H9 (cell line): ENCODE data around the gene ZFYVE28. TPM values are rescaled to one million over a fixed set of nuclear protein-coding genes. Genes with fewer than 3 reads are reported as not detected.
A peak's percentile ranks its signal among the peaks of the same experiment; 100 is the strongest.

Experiments
- DNase-seq: peaks from one replicate; pipeline ENCODE4 v3.0.0-alpha.2; 2017
- H2AFZ ChIP-seq: one replicate; pipeline ENCODE4 v1.6.1; 2013; ENCODE audit warnings: mild to moderate bottlenecking, low read length, control low read depth, moderate library complexity
- H2AK5ac ChIP-seq: 2 replicates; pipeline ENCODE4 v1.6.1; 2013; ENCODE audit warnings: low read length, control low read depth, mixed read lengths; ENCODE audit not compliant: insufficient read length
- H2BK120ac ChIP-seq: one replicate; pipeline ENCODE4 v1.6.1; 2013; ENCODE audit warnings: low read depth, mild to moderate bottlenecking, low read length, control low read depth, inconsistent platforms; ENCODE audit not compliant: poor library complexity, severe bottlenecking
- H2BK12ac ChIP-seq: 2 replicates; pipeline ENCODE4 v1.6.1; 2013; ENCODE audit warnings: low read length, control low read depth, mixed read lengths, low read depth; ENCODE audit not compliant: insufficient read length
- H2BK15ac ChIP-seq: 2 replicates; pipeline ENCODE4 v1.6.1; 2013; ENCODE audit warnings: low read depth, low read length, control low read depth
- H2BK20ac ChIP-seq: one replicate; pipeline ENCODE4 v1.6.1; 2013; ENCODE audit warnings: low read depth, mild to moderate bottlenecking, low read length, control low read depth, inconsistent platforms; ENCODE audit not compliant: poor library complexity, severe bottlenecking
- H2BK5ac ChIP-seq: 2 replicates; pipeline ENCODE4 v1.6.1; 2013; ENCODE audit warnings: low read length, control low read depth, mixed read lengths; ENCODE audit not compliant: insufficient read length
- H3K14ac ChIP-seq: 2 replicates; pipeline ENCODE4 v1.6.1; 2013; ENCODE audit warnings: low read length, control low read depth; ENCODE audit not compliant: insufficient read depth
- H3K18ac ChIP-seq: 2 replicates; pipeline ENCODE4 v1.6.1; 2013; ENCODE audit warnings: low read depth, mild to moderate bottlenecking, mixed read lengths, low read length, control low read depth; ENCODE audit not compliant: insufficient read length
- H3K23ac ChIP-seq: 2 replicates; pipeline ENCODE4 v1.6.1; 2013; ENCODE audit warnings: low read length, control low read depth, mixed read lengths, low read depth; ENCODE audit not compliant: insufficient read length
- H3K23me2 ChIP-seq: 2 replicates; pipeline ENCODE4 v1.6.1; 2013; ENCODE audit warnings: low read depth, mild to moderate bottlenecking, mixed read lengths, low read length, control low read depth; ENCODE audit not compliant: insufficient read length, poor library complexity, severe bottlenecking
- H3K27ac ChIP-seq: 2 replicates; pipeline ENCODE4 v1.5.1; 2013; ENCODE audit warnings: low read length, control low read depth, mixed read lengths, low read depth; ENCODE audit not compliant: insufficient read length
- H3K27me3 ChIP-seq: 2 replicates; pipeline ENCODE4 v1.6.1; 2013; ENCODE audit warnings: low read length, control low read depth, inconsistent platforms; ENCODE audit not compliant: insufficient read depth
- H3K4ac ChIP-seq: 2 replicates; pipeline ENCODE4 v1.6.1; 2013; ENCODE audit warnings: low read depth, mild to moderate bottlenecking, control low read depth, inconsistent platforms, low read length, moderate library complexity
- H3K4me1 ChIP-seq: 2 replicates; pipeline ENCODE4 v1.6.1; 2013; ENCODE audit warnings: low read length, control low read depth, inconsistent platforms; ENCODE audit not compliant: insufficient read depth
- H3K4me2 ChIP-seq: 2 replicates; pipeline ENCODE4 v1.6.1; 2013; ENCODE audit warnings: low read length, control low read depth, mixed read lengths; ENCODE audit not compliant: insufficient read length, insufficient read depth
- H3K56ac ChIP-seq: 2 replicates; pipeline ENCODE4 v1.6.1; 2013; ENCODE audit warnings: low read depth, mild to moderate bottlenecking, mixed read lengths, low read length, control low read depth; ENCODE audit not compliant: insufficient read length
- H3K79me1 ChIP-seq: 2 replicates; pipeline ENCODE4 v1.6.1; 2013; ENCODE audit warnings: low read depth, mild to moderate bottlenecking, moderate library complexity, low read length, control low read depth, inconsistent platforms; ENCODE audit not compliant: insufficient read depth, poor library complexity, severe bottlenecking
- H3K79me2 ChIP-seq: 2 replicates; pipeline ENCODE4 v1.6.1; 2013; ENCODE audit warnings: low read length, control low read depth, inconsistent platforms; ENCODE audit not compliant: insufficient read depth
- H3K9ac ChIP-seq: 2 replicates; pipeline ENCODE4 v1.6.1; 2013; ENCODE audit warnings: low read length, control low read depth, mixed read lengths; ENCODE audit not compliant: insufficient read length; ENCODE audit errors: extremely low read depth
- H3K9me3 ChIP-seq: one replicate; pipeline ENCODE4 v1.6.1; 2013; ENCODE audit warnings: low read depth, low read length, inconsistent platforms; ENCODE audit not compliant: control insufficient read depth
- H3T11ph ChIP-seq: one replicate; pipeline ENCODE4 v1.6.1; 2013; ENCODE audit warnings: mild to moderate bottlenecking, low read length, control low read depth, inconsistent platforms
- H4K20me1 ChIP-seq: one replicate; pipeline ENCODE4 v1.6.1; 2013; ENCODE audit not compliant: control insufficient read depth, insufficient read length, insufficient read depth
- H4K5ac ChIP-seq: 2 replicates; pipeline ENCODE4 v1.6.1; 2013; ENCODE audit warnings: low read depth, mild to moderate bottlenecking, mixed read lengths, low read length, control low read depth; ENCODE audit not compliant: insufficient read length
- H4K8ac ChIP-seq: replicated peaks from 2 replicates; pipeline ENCODE4 v1.6.1; 2013; ENCODE audit warnings: low read length, control low read depth, mixed read lengths, low read depth; ENCODE audit not compliant: insufficient read length
- H4K91ac ChIP-seq: 2 replicates; pipeline ENCODE4 v1.6.1; 2013; ENCODE audit warnings: low read depth, mild to moderate bottlenecking, moderate library complexity, mixed read lengths, low read length, control low read depth; ENCODE audit not compliant: insufficient read length
- H3K27ac Mint-ChIP-seq, 3 experiments: 2 replicates in 2 of 3; 3 replicates in 1 of 3; pipeline ENCODE4 v1.8.0; 2020 to 2021; ENCODE audit warnings: mixed read lengths in 3 of 3, mild to moderate bottlenecking in 1 of 3, moderate library complexity in 1 of 3
- H3K27me3 Mint-ChIP-seq: 2 replicates; pipeline ENCODE4 v1.8.0; 2021; ENCODE audit warnings: low read depth, mild to moderate bottlenecking, moderate library complexity, mixed read lengths
- H3K36me3 Mint-ChIP-seq, 3 experiments: 2 replicates in 2 of 3; 3 replicates in 1 of 3; pipeline ENCODE4 v1.8.0; 2020 to 2021; ENCODE audit warnings: low read depth in 3 of 3, mixed read lengths in 3 of 3; ENCODE audit not compliant: insufficient read depth in 1 of 3
- H3K4me1 Mint-ChIP-seq, 2 experiments: 2 replicates each; pipeline ENCODE4 v1.8.0; 2020; ENCODE audit warnings: mixed read lengths in 2 of 2
- H3K4me3 Mint-ChIP-seq, 2 experiments: 2 replicates in 1 of 2; 3 replicates in 1 of 2; pipeline ENCODE4 v1.8.0; 2020 to 2021; ENCODE audit warnings: mild to moderate bottlenecking in 2 of 2, mixed read lengths in 2 of 2, moderate library complexity in 1 of 2
- H3K9me3 Mint-ChIP-seq, 2 experiments: 2 replicates in 1 of 2; 3 replicates in 1 of 2; pipeline ENCODE4 v1.8.0; 2020; ENCODE audit warnings: mild to moderate bottlenecking in 2 of 2, mixed read lengths in 2 of 2, moderate library complexity in 1 of 2
- WGBS: extraction: QIAGEN DNeasy Blood & Tissue Kit; methylation state at CpG from one replicate; pipeline ENCODE4 v1.1.7; 2013; ENCODE audit warnings: missing lambda C conversion rate, low lambda C conversion rate, mixed read lengths; ENCODE audit not compliant: insufficient read length; ENCODE audit errors: extremely low coverage; 5-methylcytosine and 5-hydroxymethylcytosine counted together
- total RNA-seq: library from RNA; stranded (reverse); gene quantifications from 2 replicates; pipeline ENCODE4 v1.2.1, GENCODE V29; 2021
- TF ChIP-seq, protein P1 (sequence below): fragments of 200-600 bp; sonication (generic); conservative IDR thresholded peaks from 3 replicates; pipeline ENCODE4 v1.8.0; 2021; ENCODE audit warnings: antibody characterized with exemption, mild to moderate bottlenecking

The ZFYVE28 gene
- total RNA-seq, 1 experiment from 2014 or later, result 0.98 TPM

DNA sequence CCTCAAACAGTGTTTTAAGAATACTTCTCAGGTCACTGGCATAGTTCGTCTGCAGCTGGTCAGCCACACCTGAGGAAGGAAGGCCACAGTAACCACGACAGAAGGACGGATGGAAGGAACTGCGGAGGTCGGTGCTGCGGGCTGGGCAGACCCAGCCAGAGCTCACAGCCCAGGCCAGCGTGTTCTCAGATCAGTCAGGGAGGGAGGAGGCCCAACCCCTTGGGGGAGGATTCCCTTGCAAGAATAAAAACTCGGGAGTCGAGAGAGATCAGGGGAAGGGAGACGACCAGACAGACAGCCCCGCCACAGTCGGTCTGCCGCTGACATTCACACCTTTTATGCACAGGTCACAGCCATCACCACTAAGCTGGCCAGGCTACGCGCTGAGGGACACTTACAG is 145.2 kb downstream of the ZFYVE28 start:
- Mint-ChIP-seq H3K9me3 (no peaks in the 10 kb centered on the region), H3K4me1 (peaks cover 4 to 11% of the 10 kb centered on the region in 2 experiments; a peak in 3 of 4 replicates), H3K4me3 (no peak overlapping the region; a peak in 1 of 5 replicates), H3K27ac (peak overlapping the region in 1 of 3 experiments; percentile 72; a peak in 1 of 7 replicates), H3K27me3 (peaks cover 2% of the 10 kb centered on the region; the same call in 1 of the 2 replicates), H3K36me3 (no peaks in the 10 kb centered on the region)
- no peaks in the 10 kb centered on the region for H3K79me1 ChIP-seq
- no peaks in the 10 kb centered on the region for H3K79me2 ChIP-seq
- no peak overlapping the region for H3K23ac ChIP-seq
- no peak overlapping the region for H3K4ac ChIP-seq
- no peak overlapping the region for H3T11ph ChIP-seq
- H3K27ac ChIP-seq, result no peak overlapping the region
- H3K4me2 ChIP-seq, result no peak overlapping the region
- H3K23me2 ChIP-seq, result no peaks in the 10 kb centered on the region
- no peak for DNase-seq
- H2AFZ ChIP-seq, result no peak overlapping the region
- no peaks in the 10 kb centered on the region for H3K9me3 ChIP-seq
- H4K20me1 ChIP-seq, result no peaks in the 10 kb centered on the region
- TF ChIP-seq, protein P1, sequence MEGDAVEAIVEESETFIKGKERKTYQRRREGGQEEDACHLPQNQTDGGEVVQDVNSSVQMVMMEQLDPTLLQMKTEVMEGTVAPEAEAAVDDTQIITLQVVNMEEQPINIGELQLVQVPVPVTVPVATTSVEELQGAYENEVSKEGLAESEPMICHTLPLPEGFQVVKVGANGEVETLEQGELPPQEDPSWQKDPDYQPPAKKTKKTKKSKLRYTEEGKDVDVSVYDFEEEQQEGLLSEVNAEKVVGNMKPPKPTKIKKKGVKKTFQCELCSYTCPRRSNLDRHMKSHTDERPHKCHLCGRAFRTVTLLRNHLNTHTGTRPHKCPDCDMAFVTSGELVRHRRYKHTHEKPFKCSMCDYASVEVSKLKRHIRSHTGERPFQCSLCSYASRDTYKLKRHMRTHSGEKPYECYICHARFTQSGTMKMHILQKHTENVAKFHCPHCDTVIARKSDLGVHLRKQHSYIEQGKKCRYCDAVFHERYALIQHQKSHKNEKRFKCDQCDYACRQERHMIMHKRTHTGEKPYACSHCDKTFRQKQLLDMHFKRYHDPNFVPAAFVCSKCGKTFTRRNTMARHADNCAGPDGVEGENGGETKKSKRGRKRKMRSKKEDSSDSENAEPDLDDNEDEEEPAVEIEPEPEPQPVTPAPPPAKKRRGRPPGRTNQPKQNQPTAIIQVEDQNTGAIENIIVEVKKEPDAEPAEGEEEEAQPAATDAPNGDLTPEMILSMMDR, result no peak
- H3K18ac ChIP-seq, result no peak overlapping the region
- no peak overlapping the region for H4K8ac ChIP-seq
- no peak overlapping the region for H2BK12ac ChIP-seq
- H2BK15ac ChIP-seq, result no peak overlapping the region
- H2BK120ac ChIP-seq, result no peak overlapping the region
- H3K9ac ChIP-seq, result no peak overlapping the region
- H2BK20ac ChIP-seq, result no peak overlapping the region
- no peak overlapping the region for H3K56ac ChIP-seq
- no peaks in the 10 kb centered on the region for H3K27me3 ChIP-seq
- no peak overlapping the region for H4K5ac ChIP-seq
- no peak overlapping the region; the same call in 1 of the 2 replicates for H3K14ac ChIP-seq
- H4K91ac ChIP-seq, result no peak overlapping the region
- no CpG with 5 or more reads among the region's 15 CpGs for WGBS
- H2AK5ac ChIP-seq, result no peak overlapping the region
- H3K4me1 ChIP-seq, result no peaks in the 10 kb centered on the region
- H2BK5ac ChIP-seq, result no peak overlapping the region
